Measurements from ENCODE around the gene URI1. TPM values are rescaled to one million over a fixed set of nuclear protein-coding genes. Genes with fewer than 3 reads are reported as not detected.

Gene URI1
- 84.8 to 107 TPM (median 90.7 TPM) in 5 replicates for total RNA-seq (2022; extraction: Qiagen RNA extraction)

GRCh38 chr19:29941828-29942403 is at the start of gene URI1:
TSS of gene URI1 (plus strand) at chr19:29942239. CDS start at chr19:29942548, 309 bp downstream.

Other genes with a start within 250 kb of the URI1 start
- gene C19orf12, start 227.0 kb upstream of the URI1 start, total RNA-seq (2022; extraction: Qiagen RNA extraction) = 44.7 to 51.3 TPM (median 49.8 TPM) in 5 replicates
- 22.3 to 24.4 TPM (median 23.0 TPM) in 5 replicates for gene CCNE1, start 130.2 kb upstream of the URI1 start, total RNA-seq (2022; extraction: Qiagen RNA extraction)